ENCODE measurements around the gene ATP8B4.

DNA sequence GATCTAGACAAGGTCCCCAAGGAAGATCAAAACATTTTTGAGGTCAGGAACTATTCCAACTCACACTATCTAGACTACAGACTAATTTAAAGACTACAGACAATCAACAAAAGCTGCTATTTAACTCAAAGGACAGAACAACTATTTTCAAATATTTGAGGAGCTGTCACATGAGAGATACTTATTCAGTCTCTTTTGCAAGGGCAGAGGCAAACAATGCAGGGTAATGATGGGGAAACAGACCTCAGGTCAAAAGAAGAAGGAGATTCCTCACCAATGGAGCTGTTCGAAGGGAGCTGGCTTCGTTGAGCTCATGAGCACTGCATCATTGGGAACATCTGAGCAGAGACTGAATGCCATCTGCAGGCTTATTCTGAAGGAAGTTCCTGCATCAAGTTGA lies 266.3 kb downstream of the ATP8B4 start:
- TF ChIP-seq, protein P1, sequence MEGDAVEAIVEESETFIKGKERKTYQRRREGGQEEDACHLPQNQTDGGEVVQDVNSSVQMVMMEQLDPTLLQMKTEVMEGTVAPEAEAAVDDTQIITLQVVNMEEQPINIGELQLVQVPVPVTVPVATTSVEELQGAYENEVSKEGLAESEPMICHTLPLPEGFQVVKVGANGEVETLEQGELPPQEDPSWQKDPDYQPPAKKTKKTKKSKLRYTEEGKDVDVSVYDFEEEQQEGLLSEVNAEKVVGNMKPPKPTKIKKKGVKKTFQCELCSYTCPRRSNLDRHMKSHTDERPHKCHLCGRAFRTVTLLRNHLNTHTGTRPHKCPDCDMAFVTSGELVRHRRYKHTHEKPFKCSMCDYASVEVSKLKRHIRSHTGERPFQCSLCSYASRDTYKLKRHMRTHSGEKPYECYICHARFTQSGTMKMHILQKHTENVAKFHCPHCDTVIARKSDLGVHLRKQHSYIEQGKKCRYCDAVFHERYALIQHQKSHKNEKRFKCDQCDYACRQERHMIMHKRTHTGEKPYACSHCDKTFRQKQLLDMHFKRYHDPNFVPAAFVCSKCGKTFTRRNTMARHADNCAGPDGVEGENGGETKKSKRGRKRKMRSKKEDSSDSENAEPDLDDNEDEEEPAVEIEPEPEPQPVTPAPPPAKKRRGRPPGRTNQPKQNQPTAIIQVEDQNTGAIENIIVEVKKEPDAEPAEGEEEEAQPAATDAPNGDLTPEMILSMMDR (IDR thresholded peaks at IDR 0.05; ENCODE audit: low read depth, low read length): no peak
- no peak for TF ChIP-seq POLR2A (IDR thresholded peaks at IDR 0.05; ENCODE audit: extremely low read depth, insufficient read length)

Data from NB4 (cell line).